Mesothelial cell of epicardium (in vitro differentiated cells): ENCODE results near the gene RPS16. TPM values are rescaled to one million over a fixed set of nuclear protein-coding genes. Genes with fewer than 3 reads are reported as not detected.
A peak's percentile ranks its signal among the peaks of the same experiment; 100 is the strongest.

Experiments
- DNase-seq, 2 experiments: peaks; one replicate each; pipeline ENCODE4 v3.0.0; 2021; ENCODE audit warnings: low spot score in 2 of 2; ENCODE audit not compliant: unreplicated experiment in 2 of 2
- H3K27ac Mint-ChIP-seq: 2 replicates; pipeline ENCODE4 v1.8.0; 2021; ENCODE audit warnings: mixed read lengths
- H3K27me3 Mint-ChIP-seq: 2 replicates; pipeline ENCODE4 v1.8.0; 2021; ENCODE audit warnings: low read depth, mixed read lengths
- H3K36me3 Mint-ChIP-seq: 2 replicates; pipeline ENCODE4 v1.8.0; 2021; ENCODE audit warnings: mixed read lengths
- H3K4me1 Mint-ChIP-seq: 2 replicates; pipeline ENCODE4 v1.8.0; 2021; ENCODE audit warnings: mixed read lengths
- H3K4me3 Mint-ChIP-seq: 2 replicates; pipeline ENCODE4 v1.8.0; 2021; ENCODE audit warnings: mild to moderate bottlenecking, moderate library complexity, mixed read lengths
- H3K9me3 Mint-ChIP-seq: 2 replicates; pipeline ENCODE4 v1.8.0; 2021; ENCODE audit warnings: mixed read lengths
- total RNA-seq: library from RNA; stranded (reverse); gene quantifications from 3 replicates; pipeline ENCODE4 v1.2.1, GENCODE V29; 2021
- TF ChIP-seq, protein P1 (sequence below): fragments of 200-600 bp; sonication (generic); IDR thresholded peaks from one replicate; pipeline ENCODE4 v1.5.0; 2021; ENCODE audit warnings: antibody characterized with exemption; ENCODE audit not compliant: unreplicated experiment

Gene RPS16
- total RNA-seq, 1 donor from 2014 or later: 1,616 TPM

DNA sequence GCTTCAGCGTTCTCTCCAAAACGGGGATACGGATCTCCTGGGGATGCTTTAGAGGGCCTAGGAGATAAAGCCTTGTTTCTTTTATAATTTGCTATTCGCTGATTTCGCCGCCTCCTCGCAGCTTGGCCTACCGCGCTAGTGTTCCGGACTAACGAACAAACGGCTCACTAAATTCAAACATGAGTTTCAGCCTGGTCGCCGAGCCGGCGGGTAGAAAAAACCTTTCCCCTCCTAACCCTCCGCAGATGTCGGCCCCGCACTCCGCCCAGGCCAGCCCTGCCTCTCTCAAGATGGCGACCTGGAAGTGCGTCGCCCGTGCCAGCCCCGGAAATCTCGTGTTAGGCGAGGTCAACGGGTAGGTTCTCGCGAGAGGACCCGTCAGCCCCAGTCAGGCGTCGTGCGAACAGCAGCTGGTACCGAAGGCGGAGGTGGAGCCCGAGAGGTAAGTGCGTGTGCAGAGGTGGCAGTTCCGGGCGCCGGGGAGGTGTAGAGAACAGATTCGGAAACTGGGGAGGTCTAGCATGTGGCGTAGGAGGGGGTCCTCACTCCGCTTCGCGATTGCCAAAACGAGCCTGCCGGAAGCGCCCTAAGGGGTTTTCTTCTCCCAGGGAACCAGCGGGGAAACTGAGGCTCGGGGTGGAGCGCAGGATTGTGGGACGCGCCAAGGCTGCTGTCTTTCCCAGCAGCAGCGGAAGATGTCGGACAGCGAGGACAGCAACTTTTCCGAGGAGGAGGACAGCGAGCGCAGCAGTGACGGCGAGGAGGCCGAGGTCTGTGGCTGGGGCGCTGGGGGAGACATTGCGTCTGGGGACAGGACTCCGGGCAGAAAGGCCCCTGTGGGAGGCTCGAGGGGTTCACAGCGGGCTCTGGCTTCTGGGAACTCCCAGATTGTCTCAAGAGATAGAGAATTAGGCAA is 9.7 kb upstream of the RPS16 start, which contains the start of gene SUPT5H:
TSS of gene SUPT5H (plus strand) at position 387 of the 916 bp plus-strand sequence. CDS start at position 696, 309 bp downstream.
- no peaks in the 10 kb centered on the region for H3K27me3 Mint-ChIP-seq
- H3K4me3 Mint-ChIP-seq: peak within 1 kb of the TSS; percentile 92
- no peaks in the 10 kb centered on the region for H3K9me3 Mint-ChIP-seq
- peaks cover 14% of the 10 kb centered on the region for H3K36me3 Mint-ChIP-seq
- TF ChIP-seq, protein P1, sequence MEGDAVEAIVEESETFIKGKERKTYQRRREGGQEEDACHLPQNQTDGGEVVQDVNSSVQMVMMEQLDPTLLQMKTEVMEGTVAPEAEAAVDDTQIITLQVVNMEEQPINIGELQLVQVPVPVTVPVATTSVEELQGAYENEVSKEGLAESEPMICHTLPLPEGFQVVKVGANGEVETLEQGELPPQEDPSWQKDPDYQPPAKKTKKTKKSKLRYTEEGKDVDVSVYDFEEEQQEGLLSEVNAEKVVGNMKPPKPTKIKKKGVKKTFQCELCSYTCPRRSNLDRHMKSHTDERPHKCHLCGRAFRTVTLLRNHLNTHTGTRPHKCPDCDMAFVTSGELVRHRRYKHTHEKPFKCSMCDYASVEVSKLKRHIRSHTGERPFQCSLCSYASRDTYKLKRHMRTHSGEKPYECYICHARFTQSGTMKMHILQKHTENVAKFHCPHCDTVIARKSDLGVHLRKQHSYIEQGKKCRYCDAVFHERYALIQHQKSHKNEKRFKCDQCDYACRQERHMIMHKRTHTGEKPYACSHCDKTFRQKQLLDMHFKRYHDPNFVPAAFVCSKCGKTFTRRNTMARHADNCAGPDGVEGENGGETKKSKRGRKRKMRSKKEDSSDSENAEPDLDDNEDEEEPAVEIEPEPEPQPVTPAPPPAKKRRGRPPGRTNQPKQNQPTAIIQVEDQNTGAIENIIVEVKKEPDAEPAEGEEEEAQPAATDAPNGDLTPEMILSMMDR: no peak
- peaks cover 26% of the 10 kb centered on the region for H3K4me1 Mint-ChIP-seq
- DNase-seq: peak; percentile 84 to 92
- peak within 1 kb of the TSS; percentile 97 for H3K27ac Mint-ChIP-seq

DNA sequence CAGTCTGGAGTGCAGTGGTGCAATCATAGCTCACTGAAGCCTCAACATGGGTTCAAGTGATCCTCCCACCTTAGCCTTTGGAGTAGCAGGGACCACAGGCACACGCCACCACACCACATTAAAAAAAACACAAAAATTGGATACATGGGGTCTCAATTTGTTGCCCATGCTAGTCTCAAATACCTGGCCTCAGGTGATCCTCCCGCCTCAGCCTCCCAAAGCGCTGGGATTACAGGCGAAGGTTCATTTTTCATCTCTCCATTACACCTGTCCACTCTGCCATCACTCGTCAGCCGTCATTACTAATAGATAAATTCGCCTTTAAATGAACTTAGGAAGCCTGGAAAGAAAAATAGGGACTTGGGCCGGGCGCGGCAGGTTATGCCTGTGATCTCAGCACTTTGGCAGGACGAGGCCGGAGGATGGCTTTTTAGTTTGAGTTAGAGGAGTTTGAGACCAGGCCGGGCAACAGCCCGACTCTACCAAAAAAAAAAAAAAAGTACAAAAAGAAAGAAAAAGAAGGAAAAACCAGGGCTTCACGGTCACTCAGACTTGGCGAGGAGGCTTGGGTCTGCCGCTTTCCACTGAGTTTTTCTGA is 8.9 kb upstream of the RPS16 start:
- Mint-ChIP-seq H3K9me3 (no peaks in the 10 kb centered on the region), H3K4me3 (peak overlapping the region; percentile 92), H3K36me3 (peaks cover 14% of the 10 kb centered on the region), H3K4me1 (peaks cover 26% of the 10 kb centered on the region), H3K27me3 (no peaks in the 10 kb centered on the region), H3K27ac (peak overlapping the region; percentile 97)
- TF ChIP-seq, protein P1: no peak
- DNase-seq: no peak

DNA sequence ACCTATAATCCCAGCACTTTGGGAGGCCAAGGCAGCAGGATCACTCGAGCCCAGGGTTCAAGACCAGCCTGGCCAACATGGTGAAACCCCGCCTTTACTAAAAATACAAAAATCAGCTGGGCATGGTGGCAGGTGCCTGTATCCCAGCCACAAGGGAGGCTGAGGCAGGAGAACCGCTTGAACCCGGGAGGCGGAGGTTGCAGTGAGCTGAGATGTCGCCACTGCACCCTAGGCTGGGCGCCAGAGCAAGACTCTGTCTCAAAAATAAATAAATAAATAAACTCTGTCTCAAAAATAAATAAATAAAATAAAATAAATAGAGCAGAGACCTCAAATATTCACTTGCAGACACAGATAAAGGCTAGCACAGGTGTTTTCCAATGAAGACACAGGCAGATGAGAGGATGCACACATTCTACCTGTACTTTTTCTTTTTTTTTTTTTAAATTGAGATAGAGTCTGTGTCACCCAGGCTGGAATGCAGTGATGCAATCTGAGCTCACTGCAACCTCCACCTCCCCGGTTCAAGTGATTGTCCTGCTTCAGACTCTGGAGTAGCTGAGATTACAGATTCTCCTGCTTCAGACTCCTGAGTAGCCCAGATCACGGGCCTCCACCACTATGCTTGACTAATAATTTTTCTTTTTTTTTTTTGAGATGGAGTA is 2.7 kb upstream of the RPS16 start:
- Mint-ChIP-seq H3K27ac (no peak overlapping the region), H3K4me3 (no peak overlapping the region)

DNA sequence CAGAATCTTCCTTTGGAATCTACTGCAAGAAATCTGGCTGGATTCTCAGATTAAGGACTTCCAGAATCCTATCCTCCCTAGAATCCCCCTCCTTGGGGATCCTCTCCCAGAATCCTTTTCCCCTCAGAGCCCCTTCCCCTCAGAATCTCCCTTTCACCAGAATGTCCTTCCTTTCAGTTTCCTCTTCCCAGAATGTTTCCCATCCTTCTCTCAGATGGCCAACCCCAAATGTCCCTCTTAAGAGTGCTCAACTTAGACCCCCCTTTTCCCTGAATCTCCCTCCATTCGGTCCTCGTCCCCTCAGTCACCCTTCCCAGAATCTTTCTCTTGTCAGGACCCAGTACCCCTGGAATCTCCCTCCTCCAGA is 584 bp upstream of the RPS16 start:
- H3K36me3 Mint-ChIP-seq: peaks cover 16% of the 10 kb centered on the region
- TF ChIP-seq, protein P1: no peak
- no peaks in the 10 kb centered on the region for H3K9me3 Mint-ChIP-seq
- no peak for DNase-seq
- peaks cover 23% of the 10 kb centered on the region for H3K4me1 Mint-ChIP-seq
- no peaks in the 10 kb centered on the region for H3K27me3 Mint-ChIP-seq
- peak overlapping the region; percentile 99 for H3K27ac Mint-ChIP-seq
- H3K4me3 Mint-ChIP-seq: peak overlapping the region; percentile 100

More for the DNA sequence above, 2.7 kb upstream of the RPS16 start:
- H3K27me3 Mint-ChIP-seq: no peaks in the 10 kb centered on the region
- TF ChIP-seq, protein P1: no peak
- no peaks in the 10 kb centered on the region for H3K9me3 Mint-ChIP-seq
- peaks cover 8% of the 10 kb centered on the region for H3K36me3 Mint-ChIP-seq
- H3K4me1 Mint-ChIP-seq: peaks cover 23% of the 10 kb centered on the region
- no peak for DNase-seq

DNA sequence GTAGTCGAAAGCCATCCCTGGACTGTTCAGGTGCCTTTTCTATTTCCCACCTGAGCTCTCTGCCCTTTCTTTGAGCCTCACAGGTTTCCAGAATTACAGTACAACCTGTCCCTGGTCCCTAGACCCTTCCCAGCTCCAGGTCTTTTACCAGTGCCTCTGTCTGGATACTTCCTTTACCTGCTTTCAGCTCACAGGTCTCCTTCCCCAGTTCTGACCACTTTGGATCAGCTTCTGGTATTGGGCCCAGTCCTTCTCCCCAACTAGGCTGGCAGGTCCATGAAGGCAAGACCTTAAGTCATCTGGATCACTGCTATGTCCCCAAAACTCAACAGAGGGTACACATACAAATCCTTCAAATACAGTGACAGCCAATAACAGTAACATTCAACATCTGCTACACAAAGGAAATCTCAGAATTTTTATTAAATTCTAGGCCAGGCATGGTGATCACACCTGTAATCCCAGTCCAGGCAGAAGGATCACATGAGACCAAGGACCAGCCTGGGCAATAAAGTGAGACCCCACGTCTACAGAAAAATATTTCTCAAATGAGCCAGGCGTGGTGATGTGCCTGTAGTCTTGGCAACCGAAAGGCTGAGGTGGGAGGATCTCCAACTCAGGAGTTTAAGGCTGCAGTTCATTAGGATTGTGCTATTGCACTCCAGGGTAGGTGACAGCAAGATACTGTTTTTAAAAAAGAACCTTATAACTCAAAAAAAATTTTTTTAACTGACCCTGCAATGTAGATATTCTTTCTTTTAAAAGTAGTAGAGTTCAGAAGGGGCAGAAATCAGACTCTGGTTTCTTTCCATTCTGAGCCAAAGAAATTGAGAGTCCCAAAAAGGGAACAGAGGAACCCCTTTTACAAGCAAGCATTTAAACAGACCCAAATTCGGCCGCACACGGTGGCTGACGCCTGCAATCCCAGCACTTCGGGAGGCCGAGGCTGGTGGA is 1.3 kb downstream of the RPS16 start:
- TF ChIP-seq, protein P1: no peak
- Mint-ChIP-seq H3K4me1 (peaks cover 23% of the 10 kb centered on the region), H3K36me3 (peaks cover 16% of the 10 kb centered on the region), H3K27ac (peak overlapping the region; percentile 56), H3K4me3 (peak overlapping the region; percentile 100), H3K9me3 (no peaks in the 10 kb centered on the region), H3K27me3 (no peaks in the 10 kb centered on the region)
- DNase-seq: no peak
